HG03135 (cell line): ENCODE results near the gene FHIT.
"Not testable (repeated sequence)": the region's sequence is repeated elsewhere in the genome, so short reads cannot be mapped to it uniquely, and the experiment has no call there.

Experiments
- ATAC-seq: cut with Tn5 transposase; IDR thresholded peaks from one replicate; pipeline ENCODE4 v1.9.1; 2021; ENCODE audit warnings: mild to moderate bottlenecking, moderate library complexity; ENCODE audit not compliant: unreplicated experiment

The FHIT gene

GRCh38 chr3:60588806-60589205 lies 662.4 kb downstream of the FHIT start:
- ATAC-seq = no peak

- ATAC-seq = no peak
Measured at GRCh38 chr3:60585918-60586317, 665.3 kb downstream of the FHIT start.

- no peak for ATAC-seq
Measured at GRCh38 chr3:60584250-60584649, 667.0 kb downstream of the FHIT start.

GRCh38 chr3:60582288-60582687 lies 669.0 kb downstream of the FHIT start:
- ATAC-seq = no peak

GRCh38 chr3:60580809-60581208 lies 670.4 kb downstream of the FHIT start:
- no peak for ATAC-seq

GRCh38 chr3:60579734-60580133 lies 671.5 kb downstream of the FHIT start:
- ATAC-seq = no peak

GRCh38 chr3:60578936-60579335 lies 672.3 kb downstream of the FHIT start:
- no peak for ATAC-seq

- no peak for ATAC-seq
Measured at GRCh38 chr3:60577601-60578000, 673.7 kb downstream of the FHIT start.

- no peak for ATAC-seq
Measured at GRCh38 chr3:60575718-60576272, 675.5 kb downstream of the FHIT start.

- ATAC-seq = no peak
Measured at GRCh38 chr3:60574046-60574769, 677.0 kb downstream of the FHIT start.

GRCh38 chr3:60573494-60573893 lies 677.8 kb downstream of the FHIT start:
- no peak for ATAC-seq

GRCh38 chr3:60571511-60571910 lies 679.7 kb downstream of the FHIT start:
- ATAC-seq = no peak

GRCh38 chr3:60557122-60557521 lies 694.1 kb downstream of the FHIT start:
- no peak for ATAC-seq

GRCh38 chr3:60555686-60556354 lies 695.4 kb downstream of the FHIT start:
- peak; percentile 87 for ATAC-seq

GRCh38 chr3:60553144-60553543 lies 698.1 kb downstream of the FHIT start:
- no peak for ATAC-seq

- no peak for ATAC-seq
Measured at GRCh38 chr3:60552581-60552980, 698.7 kb downstream of the FHIT start.

GRCh38 chr3:60551455-60552209 lies 699.6 kb downstream of the FHIT start:
- ATAC-seq = no peak

- ATAC-seq = no peak
Measured at GRCh38 chr3:60549863-60550262, 701.4 kb downstream of the FHIT start.

GRCh38 chr3:60542995-60543394 lies 708.3 kb downstream of the FHIT start:
- no peak for ATAC-seq

GRCh38 chr3:60539394-60539793 lies 711.9 kb downstream of the FHIT start:
- ATAC-seq = not testable (repeated sequence)

- peak; percentile 52 for ATAC-seq
Measured at GRCh38 chr3:60536420-60536819, 714.8 kb downstream of the FHIT start.

GRCh38 chr3:60531759-60532158 lies 719.5 kb downstream of the FHIT start:
- no peak for ATAC-seq
